NCI-H1417 treated with DMSO at 0.1 percent for 48 hours (cell line): ENCODE data around the gene RTL10.
"Not testable (repeated sequence)": the region's sequence is repeated elsewhere in the genome, so short reads cannot be mapped to it uniquely, and the experiment has no call there.

ENCODE experiments used
- DNase-seq: peaks from one replicate; lab custom pipeline; 2025; lab: John Stamatoyannopoulos, UW

The RTL10 gene

GRCh38 chr22:19889951-19890350, 35.3 kb upstream of the RTL10 start:
- DNase-seq: no peak

DNA sequence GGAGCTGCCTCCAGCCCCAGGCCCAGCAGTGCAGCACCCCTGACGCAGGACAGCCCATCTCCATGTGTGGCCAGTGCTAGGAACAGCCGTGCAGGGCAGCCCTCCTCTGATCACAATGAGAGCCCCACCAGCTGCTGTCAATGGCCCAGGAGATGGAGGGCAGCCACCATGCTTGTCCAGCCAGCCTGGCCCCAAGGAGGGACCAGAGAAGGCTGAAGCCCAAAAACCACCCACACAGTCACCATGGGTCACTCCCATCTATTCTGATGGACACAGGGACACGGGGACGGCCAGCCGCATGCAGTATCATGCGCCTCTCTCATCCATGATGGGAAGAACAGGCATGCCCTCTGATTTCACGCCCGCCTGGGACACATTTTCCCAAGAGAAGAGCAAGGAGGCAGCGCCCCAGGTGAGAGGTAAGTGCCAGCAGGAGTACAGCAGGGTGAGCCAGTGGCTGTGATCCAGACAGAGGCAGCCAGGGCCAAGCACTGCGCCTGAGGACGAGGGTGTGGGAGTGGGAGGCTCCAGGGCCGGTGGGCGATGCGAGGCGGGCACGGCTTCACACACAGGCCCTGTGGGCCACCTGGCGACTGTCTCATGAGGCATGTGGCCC, 33.6 kb upstream of the RTL10 start:
- DNase-seq: no peak

DNA sequence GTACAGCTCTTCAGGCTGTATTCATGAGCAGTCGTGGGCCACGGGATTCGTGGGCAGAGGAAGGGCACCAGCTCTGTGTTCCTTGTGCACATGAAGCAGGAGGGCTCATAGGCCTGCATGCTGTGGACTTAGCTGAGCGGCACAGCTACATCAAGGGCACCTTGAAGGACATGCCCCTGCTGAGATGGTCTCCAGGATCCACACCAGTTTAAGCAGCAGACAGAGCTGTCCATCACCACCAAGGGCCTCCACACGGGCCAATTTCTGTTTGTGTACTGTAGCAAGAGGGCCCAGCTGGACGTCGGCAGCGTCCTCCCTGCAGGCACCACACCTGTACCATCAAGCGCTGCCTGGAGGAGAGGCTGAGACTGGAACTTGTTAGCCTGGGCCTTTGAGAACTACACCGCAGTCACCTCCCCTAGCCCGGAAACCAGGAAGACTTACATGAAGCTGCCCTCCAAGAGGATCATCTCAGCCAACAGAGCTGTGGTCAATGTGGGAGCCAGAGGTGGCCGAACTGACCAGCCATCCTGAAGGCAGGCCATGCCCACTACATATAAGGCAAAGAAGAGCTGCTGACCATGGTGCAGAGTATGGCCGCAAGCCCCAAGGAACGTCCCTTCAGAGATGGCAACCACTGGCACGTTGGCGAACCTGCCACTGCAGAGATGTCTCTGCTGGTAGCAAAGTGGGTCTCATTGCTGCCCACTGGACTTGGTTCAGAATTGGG, 32.7 kb upstream of the RTL10 start:
- no peak for DNase-seq

DNA sequence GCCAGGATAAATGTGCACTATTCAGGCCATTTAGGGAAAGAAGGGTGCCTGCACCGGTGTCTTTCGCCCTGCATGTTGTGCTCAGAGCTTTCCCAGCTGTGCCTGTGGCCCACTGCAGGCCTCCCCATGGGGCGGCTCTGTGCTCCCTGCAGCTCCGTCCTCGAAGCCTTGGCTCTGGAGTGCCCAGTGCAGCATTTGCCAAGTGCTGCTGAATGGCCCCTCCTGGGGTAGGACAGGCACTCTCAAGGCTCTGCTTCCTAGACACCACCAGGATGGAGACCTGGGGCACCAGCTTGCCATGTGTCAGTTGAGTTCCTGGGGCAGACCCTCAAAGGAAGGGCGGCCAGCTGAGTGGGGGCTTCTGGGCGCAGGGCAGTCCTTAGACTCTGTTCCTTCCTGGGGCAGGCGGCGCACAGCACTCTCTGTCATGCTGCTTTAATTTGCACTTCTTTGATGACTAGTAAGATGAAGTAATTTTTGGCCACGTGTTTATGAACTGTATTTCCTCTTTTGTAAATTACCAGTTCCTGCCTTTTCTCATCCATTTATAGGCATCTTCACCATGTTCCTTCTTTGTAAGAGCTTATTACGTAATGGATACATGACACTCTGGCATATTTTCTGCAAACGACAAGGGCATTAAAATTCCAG, 32.1 kb upstream of the RTL10 start:
- no peak for DNase-seq

- DNase-seq: no peak
Measured at GRCh38 chr22:19885841-19886592, 31.3 kb upstream of the RTL10 start.

- no peak for DNase-seq
Measured at GRCh38 chr22:19884954-19885751, 30.5 kb upstream of the RTL10 start.

GRCh38 chr22:19884161-19884953, 29.7 kb upstream of the RTL10 start:
- no peak for DNase-seq

DNA sequence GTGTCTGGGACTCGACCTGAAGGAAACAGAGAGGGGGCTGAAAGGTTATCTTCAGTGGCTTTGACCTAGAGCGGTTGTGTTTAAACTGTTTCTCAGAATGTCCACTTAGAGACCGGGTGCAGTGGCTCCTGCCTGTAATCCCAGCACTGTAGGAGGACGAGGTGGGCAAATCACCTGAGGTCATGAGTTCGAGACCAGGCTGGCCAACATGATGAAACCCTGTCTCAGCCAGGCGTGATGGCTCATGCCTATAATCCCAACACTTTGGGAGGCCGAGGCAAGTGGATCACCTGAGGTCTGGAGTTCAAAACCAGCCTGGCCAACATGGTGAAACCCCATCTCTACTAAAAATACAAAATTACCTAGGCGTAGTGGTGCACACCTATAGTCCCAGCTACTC, 28.8 kb upstream of the RTL10 start:
- not testable (repeated sequence) for DNase-seq

DNA sequence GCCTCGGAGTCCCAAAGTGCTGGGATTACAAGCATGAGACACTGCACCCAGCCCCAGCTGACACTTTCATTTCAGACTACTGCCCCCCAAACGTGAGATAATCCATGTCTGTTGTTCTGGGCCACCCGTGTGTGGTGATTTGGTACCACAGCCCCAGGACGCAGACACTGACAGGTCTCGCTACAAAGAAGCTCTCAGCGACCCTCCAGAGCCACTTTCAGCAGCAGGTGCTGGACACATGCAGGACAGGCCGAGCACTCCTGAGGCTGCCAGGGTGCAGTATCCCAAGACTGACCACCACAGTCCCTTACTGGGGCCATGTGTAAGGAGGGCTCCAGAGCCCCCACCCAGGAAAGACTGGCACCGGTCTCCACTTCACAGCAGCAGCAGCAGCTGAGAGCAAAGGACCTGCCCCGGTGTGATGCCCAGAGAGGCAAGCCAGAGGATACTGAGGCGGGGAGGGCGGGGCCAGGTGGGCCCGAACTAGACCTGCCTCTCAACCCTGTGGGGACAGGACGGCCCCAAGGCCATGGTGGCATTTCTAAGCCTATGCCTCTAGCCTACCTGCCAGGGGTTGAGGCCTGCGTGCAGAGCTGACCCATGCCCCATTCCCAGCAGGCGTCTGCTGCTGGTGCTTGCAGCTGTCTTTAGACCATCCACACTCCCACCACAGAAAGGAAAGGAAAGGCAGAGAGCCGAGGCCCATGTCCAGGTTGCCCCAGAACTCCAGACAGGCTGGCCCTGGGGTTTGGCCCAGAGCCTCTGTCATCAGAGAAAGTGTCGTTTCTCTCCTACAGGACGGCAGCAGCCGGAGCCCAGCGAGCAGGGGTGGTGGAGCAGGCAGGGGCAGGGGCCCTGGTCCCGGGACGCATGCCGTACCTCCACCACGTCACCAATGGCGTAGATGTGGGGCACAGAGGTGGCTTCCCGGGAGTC, 28.0 kb upstream of the RTL10 start:
- DNase-seq: no peak

DNA sequence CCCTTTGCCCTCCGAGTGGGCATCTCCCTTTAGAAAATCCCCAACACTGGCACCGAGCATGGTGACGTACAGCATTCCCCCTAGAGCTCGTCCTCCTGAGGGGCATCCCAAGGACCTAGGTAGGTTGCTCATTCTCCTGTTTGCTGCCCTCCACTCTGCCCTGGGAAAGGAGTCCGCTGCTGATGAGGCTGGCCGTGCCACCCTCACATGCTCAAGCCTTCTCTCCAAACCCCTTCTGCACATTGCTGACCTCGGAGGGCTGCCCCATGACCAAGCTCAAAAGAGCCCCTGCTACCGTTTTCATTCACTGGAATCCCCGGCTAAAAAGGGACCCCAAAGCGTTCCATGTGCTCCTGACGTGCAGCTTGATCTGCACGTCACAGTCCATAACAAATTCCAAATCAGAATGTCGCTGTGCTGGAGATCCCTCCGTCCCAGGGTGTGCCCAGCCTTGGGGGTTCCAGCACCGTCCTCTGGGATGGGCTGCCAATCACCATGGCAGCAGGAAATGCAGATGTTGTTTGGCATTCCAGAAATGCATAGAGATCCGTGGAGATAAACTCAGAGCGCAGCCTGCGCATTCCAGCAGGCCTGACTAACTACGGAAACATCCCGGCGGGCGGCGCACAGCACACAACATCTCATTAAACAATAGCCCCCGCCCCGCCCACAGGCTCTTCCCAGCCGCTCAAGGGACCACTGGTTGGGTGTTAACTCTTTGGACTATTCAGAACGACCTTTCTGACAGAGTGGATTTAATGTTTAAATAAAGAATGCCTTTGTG, 26.3 kb upstream of the RTL10 start:
- no peak for DNase-seq

DNA sequence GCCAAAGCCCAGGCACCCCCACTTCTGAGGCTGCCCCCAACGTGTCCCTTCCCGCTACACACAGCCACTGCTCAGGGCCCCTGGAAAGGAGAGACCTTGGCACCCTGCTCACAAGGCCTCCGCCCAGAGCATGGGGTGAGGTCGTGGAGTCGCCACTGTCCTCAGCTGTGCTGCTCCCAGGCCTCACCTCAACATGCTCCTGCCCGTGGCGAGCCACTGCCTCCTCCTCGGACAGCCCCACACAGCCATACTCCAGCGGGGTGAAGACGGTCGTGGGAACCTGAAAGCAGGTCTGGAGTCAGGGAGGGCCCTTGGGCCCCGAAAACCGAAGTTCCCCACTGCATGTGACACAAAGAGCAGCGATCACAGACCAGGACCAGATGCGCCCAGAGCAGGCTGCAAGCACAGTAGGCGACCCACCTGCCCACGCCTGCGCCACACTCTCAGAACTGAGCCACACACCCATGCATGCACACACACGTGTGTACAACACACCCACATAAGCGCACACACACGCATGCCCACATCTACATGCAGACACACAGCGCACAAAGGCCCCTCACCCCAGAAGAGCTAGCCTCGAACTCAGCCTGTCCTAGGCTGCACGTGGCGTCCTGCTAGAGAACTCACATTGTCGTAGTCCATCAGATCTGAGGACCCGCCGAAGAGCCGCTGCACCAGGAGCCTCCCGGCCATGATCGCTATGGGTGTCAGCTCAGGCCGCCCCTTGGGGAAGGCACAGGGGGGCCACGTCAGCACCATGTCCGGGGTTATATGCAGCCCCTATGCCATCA, 25.5 kb upstream of the RTL10 start:
- DNase-seq: no peak

DNA sequence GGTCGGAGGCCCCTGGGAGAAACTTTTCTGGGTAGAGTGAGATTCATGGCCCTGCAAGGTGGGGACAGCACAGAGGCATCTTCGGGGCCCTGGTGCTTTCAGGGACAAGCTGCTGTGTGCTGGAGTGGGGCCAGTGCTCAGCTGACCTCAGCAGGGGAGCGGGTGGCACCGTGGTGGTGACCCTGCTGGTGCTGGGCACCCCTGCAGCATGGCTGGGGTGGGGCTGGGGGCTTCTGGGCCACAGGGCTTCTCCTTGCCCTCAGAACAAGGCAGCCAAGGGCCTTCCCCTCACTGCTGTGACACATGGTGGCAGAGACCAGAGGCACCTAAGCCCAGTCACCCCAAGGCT, 24.9 kb upstream of the RTL10 start:
- DNase-seq: no peak

GRCh38 chr22:19879246-19879570, 24.5 kb upstream of the RTL10 start:
- DNase-seq: no peak

DNA sequence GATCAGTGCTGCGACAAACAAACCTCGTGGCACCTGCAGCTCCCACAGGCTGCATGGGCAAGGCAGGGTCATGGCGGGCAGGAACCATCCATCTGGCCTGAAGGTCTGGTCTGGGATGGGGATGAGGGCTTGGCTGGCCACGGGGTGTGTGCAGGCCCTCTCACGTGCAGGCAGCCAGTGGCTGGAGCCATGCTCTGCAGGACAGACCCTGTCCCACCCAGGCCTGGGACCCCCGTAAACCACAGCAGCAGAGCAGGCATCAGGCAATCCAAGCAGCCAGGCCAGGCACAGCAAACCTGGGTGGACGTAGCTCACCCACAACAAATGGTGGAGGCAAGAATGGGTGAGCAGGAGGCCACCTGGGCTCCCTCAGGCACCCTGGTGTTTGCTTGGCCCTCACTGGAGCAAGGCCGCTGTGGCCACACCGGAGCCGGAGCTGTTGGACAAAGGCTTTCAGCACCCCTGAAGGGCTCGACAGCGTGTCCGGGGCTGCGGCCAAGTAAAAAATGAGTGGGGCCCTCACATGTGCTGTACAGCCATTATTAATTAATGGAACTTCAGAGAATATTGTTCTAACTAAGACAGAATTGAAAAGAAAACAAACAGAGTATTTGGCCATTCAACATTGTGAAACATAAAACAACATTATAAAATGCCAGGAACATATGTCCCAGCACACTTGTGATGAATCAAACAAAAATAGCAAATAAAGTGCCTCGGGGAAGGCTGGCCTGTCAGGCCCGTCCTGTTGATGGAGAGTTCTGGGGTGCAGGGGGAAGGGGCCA, 24.0 kb upstream of the RTL10 start:
- DNase-seq: no peak

DNA sequence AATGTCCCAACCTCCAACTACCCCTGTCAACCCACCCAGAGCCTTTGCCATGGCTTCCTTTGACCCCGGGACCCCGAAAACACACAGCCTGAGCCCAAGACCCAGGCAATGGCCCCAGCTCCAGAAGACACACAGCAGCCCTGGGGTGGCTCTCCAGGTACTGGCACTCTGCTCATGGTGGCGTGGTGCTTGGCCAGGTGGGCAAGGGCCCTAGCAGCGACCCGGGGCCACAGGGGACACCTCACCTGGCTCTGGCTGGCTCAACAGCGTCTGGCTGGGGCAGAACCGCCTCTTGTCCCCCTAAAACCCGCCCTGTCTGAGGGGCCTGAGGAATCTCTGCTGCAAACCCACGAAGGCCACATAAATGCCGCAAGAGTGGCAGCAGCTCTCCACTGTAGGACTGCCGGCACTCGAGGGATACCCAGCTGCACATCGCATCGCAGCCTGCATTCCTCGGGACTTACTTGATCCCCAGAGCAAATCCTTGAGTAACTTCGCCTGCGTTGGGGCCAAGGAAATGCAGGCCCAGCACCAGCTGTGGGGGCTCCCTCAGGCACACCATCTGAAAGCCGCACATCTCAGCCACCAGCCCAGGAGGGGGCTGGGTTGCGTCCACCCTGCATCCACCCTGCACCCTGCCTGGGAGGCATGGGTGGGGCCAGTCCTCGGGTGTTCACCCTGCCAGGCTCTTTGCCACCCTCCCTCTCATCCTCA, 23.1 kb upstream of the RTL10 start:
- no peak for DNase-seq

DNA sequence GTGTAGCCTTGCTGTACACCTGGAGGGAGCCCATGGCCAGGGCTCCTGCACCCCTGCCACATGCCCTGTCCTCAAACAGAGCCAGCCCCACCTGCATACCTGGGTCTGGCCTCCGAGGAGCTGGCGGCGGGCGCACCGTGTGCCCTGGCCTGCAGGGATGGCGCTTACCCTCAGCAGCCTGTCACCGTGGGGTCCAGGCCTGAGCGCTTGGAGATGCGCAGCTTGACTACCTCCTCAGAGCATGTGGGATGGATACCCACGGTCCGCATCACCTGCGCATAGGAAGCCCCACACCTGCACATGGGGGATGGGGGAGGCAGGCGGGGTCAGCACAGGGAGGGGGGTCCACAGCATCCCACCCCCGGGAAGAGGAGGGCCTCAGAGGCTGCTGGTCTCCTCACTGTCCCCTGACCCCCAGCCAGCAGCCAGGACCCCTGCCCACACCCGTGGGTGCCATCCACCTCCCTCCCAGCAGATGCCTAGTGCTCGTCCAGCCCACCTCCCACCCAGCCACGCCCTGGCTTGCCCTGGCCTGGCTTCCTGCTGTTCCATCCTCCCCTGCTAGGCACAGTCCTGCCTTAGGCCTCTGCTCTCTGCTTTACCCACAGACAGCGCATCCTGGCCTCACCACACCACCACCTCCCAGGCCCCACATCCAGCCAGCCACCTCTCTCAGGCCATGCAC, 22.4 kb upstream of the RTL10 start:
- no peak for DNase-seq
